NK-92 treated with Interleukin-12 subunit alpha and Interleukin-12 subunit beta, amount 100 ng/mL, for 24 hours (cell line): ENCODE results near the gene SIPA1L3.
"Not testable (repeated sequence)": the region's sequence is repeated elsewhere in the genome, so short reads cannot be mapped to it uniquely, and the experiment has no call there.

Experiments
- DNase-seq: peaks from one replicate; lab custom pipeline; 2025; lab: John Stamatoyannopoulos, UW

SIPA1L3 gene, protein sequence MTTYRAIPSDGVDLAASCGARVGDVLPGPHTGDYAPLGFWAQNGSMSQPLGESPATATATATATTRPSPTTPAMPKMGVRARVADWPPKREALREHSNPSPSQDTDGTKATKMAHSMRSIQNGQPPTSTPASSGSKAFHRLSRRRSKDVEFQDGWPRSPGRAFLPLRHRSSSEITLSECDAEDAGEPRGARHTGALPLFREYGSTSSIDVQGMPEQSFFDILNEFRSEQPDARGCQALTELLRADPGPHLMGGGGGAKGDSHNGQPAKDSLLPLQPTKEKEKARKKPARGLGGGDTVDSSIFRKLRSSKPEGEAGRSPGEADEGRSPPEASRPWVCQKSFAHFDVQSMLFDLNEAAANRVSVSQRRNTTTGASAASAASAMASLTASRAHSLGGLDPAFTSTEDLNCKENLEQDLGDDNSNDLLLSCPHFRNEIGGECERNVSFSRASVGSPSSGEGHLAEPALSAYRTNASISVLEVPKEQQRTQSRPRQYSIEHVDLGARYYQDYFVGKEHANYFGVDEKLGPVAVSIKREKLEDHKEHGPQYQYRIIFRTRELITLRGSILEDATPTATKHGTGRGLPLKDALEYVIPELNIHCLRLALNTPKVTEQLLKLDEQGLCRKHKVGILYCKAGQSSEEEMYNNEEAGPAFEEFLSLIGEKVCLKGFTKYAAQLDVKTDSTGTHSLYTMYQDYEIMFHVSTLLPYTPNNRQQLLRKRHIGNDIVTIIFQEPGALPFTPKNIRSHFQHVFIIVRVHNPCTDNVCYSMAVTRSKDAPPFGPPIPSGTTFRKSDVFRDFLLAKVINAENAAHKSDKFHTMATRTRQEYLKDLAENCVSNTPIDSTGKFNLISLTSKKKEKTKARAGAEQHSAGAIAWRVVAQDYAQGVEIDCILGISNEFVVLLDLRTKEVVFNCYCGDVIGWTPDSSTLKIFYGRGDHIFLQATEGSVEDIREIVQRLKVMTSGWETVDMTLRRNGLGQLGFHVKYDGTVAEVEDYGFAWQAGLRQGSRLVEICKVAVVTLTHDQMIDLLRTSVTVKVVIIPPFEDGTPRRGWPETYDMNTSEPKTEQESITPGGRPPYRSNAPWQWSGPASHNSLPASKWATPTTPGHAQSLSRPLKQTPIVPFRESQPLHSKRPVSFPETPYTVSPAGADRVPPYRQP (N-terminal part only)

DNA sequence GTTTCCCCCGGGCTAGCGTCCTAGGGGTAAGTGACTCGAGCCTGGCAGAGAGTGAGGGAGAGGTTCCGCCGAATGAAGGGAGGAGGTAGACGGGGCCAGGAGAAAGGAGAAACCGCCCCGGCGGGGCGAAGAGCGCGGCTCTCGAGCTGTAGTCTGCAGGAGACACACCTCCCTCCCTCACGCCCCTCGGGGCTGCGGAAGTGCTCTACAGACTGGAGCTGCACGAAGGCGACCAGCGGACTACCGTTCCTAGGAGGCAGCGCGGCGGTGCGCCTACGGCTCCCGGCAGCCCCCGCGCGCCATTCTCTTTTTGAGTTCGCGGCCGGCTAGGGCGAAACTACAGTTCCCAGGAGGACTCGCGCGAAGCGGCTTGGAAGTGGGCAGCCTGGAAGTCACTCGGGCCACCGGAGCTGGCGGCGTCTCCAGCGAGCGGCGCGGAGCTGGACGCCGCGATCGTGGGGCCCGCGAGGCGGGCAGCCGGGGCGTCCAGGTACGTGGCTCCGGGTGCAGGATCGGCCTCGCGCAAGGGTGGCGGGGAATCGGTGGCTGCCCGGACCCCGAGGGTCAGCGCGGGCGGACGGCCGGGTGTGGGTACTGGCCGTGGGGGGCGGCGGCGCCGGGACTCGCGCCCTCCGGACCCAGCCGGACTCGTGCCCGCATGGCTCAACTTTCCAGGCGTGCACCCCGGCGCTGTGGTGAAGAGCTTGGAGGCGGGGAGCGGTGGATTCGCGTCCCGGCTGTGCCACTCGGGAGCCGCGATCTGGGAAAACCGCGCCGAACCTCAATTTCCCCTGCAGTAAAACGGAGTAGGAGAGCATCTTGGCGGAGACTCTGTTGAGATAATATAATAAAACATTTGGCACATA is at the start of gene SIPA1L3:
Gene SIPA1L3 (plus strand): TSS at position 340 of the 866 bp plus-strand sequence. CDS start 174,358 bp downstream, outside the sequence.
- peak; percentile 80 for DNase-seq

DNA sequence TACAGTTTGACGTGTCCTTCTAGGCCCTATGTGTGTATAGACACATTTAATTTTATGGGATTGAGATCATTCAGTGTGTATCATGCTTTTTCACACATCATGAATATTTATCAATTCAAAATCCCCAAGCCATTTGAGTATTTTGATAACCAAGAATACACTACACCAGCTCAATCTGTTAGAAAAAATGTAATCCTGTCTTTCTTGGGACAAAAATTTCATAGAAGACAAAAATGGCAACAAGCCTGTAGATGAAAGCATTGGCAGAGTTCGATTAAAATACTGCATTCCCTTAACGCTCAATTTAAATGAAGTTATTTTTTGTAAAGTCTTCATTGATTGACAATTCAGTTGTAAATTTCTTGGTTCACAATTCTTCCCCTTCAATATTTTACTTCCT is 42.5 kb upstream of the SIPA1L3 start:
- no peak for DNase-seq

DNA sequence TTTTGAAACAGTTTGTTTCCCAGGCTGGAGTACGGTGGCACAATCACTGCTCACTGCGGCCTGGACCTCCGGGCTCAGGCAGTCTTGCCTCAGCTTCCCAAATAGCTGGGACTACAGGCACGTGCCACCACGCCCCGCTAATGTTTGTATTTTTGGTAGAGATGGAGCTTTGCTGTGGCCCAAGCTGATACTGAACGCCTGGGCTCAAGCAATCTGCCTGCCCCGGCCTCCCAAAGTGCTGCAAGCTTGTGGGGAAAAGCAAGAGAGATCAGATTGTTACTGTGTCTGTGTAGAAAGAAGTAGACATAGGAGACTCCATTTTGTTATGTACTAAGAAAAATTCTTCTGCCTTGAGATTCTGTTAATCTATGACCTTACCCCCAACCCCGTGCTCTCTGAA is 41.1 kb upstream of the SIPA1L3 start:
- not testable (repeated sequence) for DNase-seq

DNA sequence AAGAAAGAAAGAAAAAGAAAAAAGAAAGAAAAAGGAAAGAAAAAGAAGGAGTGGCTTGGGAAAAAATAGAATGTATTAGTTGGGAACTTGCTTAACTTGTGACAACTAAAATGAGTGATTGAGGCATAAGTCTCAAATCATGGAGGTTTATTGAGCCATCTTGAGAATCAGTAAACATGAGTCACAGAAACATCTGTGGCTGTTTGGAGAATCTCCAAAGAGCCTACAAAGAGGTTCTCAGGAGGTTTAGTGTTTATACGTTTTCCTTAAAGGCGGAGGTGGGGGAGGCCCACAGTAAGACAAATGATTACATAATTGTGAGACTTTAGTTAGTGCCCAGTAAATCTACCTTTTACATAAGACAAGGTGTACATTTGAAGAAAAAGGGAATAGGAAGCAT is 39.2 kb upstream of the SIPA1L3 start:
- DNase-seq = no peak

DNA sequence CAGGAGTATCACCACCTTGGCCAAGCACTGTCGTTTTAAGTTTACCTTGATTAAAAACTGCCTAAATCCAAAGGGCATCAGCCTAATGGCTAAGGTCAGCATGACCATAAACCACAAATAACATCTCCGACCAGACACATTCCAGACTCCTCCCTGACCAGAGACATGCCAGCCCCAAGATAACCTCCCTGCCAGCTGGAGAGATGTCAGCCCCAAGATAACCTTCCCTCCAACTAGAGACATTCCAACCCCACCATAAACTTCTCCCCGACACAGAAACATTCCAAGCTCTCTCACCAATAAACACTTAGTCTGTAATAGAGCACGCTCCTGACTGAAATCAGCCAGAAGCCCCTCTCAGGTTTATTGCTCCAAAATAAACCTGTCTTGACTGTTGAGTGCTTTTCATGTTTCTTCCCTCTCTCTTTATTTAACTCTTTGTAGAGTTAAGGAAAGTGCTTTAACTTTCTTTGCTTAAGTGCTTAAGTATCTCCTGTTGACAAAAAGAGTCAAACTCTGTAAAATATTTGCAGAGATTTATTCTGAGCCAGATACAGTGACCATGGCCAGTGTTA is 37.2 kb upstream of the SIPA1L3 start:
- no peak for DNase-seq

DNA sequence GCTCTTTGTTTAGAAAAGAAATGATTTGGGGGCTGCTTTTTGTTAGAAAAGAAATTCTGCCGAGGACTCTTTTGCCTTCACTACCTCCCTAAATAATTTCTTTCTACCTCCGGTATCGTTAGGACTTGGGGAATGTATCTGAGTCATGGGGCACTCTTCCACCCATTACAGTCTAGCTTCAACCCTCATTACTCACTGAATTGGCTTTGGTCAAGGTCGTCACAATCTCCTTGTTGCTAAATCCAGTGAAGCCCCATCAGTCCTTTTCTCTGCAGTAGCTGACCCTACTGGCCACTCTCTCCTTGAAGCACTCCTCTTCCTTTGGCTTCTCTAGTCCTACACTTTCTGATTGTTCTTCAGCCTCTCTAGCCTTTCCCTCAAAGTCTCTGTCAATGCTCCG is 34.6 kb upstream of the SIPA1L3 start:
- no peak for DNase-seq

DNA sequence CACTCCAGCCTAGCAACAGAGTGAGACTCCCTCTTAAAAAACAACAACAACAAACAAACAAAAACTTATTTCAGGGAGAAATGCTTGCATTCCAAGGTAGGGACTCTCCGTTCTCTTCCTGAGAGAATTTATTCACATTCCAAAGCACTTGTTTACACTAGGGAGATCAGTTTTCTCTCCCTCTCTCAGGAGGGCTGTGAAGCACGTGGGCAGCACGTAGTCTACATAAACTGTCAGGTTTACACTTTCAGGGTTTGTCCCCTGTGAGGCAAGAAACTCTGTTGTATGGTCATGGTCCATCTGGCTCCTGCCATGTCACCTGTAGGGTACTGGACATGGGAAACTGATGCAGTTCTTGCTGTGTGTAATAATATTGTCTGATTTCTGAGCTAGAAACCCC is 32.2 kb upstream of the SIPA1L3 start:
- no peak for DNase-seq

DNA sequence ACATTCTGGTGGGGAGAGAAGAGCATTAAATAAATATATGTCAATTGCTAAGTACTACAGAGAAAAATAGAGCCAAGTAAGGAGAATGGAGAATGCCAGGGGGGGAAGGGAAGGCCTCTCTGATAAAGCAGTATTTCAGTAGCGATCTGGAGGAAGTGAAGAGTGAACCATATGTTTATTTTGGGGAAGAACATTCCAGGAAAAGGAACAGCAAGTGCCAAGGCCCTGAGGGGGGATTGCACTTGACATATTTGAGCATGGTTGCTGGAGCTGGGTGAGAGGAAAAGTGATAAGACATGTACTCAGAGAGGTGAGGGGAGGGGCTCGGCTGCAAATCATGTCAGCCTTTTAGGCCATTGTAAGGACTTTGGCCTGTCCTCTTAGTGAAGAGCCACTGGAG is 31.0 kb upstream of the SIPA1L3 start:
- DNase-seq = no peak

DNA sequence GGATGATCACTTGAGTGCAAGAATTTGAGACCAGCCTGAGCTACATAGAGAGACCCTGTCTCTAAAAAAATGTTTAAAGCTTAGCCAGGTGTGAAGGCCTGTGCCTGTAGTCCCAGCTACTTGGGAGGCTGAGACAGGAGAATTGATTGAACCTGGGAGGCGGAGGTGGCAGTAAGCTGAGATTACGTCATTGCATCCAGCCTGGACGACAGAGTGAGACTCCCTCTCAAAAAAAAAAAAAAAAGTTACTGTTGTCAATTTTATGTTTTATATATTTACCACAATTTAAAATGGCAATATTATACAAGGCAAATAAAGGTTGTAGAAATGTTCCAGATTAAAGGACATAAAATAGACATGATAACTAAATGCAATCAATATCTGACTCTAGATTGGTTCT is 29.9 kb upstream of the SIPA1L3 start:
- no peak for DNase-seq

DNA sequence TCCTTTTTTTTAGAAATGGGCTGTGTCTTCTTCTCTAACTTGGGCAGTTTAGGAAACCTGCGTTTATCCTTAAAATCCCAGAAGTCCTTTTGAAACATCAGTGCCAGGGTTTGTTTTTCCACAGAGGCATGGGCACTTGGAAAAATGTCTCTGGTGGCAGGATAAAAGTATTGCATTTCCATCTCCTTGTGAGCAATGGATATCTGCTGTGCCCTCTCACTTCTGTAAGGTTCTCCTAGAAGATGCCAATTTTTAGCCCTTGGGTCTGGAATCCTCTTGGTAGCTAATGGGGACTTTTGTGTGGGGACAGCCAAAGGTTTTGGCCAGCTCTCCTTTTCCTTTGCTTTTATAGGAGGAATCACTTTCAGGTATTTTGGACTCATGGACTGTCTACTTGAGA is 21.6 kb upstream of the SIPA1L3 start:
- no peak for DNase-seq

DNA sequence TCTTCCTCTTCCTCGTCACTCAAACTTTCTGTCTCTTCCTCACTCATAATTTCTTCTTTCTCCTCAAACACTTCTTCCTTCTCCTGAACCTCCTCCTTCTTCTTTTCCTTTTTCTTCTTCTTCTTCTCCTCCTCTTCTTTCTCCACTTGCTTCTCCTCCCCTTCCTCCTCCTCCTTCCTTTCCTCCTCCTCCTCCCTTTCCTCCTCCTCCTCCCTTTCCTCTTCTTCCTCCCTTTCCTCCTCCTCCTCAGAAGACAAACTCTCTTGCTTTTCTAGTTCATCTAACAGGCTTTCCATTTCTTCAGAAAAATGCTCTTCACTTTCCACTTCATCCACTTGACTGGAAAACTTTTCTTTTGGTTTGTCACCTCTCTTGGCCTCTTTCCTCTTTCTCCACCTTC is 20.4 kb upstream of the SIPA1L3 start:
- DNase-seq = no peak

DNA sequence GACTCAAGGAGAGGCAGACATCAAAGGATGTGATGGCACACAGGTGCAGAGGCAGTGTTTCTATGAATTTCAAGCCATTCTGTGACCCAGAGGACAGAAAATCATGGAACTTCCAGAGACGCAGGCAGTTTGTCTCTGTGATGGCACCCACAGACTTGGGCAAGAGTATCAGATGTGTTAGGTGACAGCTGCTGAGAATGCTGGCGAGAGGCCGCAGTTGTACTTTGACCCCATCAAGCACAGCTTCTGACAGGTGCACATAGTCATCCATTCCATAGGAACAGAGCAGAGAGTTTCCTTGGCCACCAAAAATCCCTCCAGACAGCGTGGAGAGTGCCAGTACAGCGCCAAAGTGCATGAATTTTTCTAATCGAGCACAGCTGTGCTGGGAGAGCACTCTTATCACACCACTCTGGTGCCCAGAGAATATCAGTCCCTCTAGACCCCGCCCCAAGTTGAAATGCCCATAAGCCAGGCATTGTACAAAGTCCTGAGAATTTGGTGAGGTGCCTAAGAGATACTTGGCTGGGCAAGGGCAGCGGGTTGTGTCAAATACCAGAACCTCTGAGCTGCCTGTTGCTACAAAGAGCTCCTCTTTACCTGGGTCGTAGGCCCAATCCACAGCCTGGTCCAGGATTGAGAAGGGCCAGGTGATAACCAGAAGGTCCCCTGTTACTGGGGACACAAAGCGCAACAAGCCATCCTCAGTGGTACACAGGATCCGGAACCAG is 13.0 kb upstream of the SIPA1L3 start:
- DNase-seq = no peak

DNA sequence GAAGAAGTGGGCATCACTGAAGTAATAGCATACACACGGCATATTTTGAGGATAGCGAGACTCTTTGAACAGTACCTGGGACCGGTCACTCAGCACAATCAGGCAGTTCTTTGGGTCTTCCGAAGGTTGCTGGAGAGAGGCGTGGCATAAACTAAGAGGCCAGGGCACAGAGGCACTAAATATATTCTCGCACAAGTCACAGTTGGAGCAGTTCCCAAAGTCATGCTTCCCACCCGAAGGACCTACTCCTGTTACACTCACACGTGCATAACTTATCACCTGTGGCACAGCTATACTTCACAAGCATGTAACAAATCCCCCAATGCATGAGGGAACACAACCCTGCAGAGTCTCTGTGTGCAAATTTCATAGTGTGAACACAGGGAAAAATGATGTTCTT is 10.8 kb upstream of the SIPA1L3 start:
- no peak for DNase-seq

DNA sequence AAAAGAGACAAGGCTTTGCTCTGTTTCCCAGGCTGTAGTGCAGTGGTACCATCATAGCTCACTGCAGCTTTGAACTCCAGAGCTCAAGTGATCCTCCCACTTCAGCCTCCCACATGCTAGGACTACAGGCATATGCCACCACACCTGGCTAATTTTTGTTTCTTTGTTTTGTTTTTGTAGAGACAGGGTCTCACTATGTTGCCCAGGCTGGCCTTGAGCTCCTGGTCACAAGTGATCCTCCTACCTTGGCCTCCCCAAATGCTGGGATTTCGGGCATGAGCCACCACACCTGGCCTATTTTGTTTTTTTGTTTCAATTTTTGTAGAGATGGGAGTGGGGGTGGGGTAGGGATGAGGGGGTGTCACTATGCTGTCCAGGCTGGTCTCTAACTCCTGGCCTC is 7.6 kb upstream of the SIPA1L3 start:
- no peak for DNase-seq

DNA sequence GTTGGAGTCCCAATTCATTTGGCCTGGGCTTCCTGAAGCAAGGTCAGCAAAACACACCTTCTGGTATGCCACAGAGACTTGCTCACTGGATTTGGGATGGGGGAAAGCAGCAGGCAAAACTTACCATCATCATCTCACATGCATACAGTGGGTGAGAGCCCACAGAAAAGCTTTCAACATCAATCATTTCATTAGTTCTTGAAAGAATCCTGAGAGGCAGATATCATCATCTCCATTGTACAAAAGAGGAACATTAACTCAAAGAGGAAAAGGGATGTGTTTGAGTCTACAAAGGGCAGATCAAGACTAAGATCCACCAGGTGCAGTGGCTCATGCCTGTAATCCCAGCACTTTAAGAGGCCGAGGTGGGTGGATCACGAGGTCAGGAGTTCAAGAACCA is 7.0 kb upstream of the SIPA1L3 start:
- no peak for DNase-seq

DNA sequence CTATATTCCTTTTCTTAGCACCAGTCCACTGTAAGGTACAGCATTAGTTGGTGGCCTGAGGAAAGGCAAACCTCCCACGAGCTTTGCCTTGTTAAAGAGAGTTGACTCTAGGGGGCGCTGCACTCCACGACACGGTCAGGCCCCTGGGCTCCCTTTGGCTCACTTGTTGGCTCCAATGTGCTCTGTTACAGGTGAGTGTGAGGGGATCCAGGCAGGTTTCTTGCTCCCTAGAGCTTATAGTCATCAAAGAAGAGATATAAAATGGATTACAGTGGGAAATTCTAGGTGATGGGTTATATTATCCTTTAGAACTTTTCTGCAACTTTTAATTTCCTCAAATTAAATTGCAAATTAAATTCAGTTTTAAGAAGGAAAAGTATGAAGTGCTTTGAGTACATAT is 4.3 kb upstream of the SIPA1L3 start:
- DNase-seq = peak; percentile 55

DNA sequence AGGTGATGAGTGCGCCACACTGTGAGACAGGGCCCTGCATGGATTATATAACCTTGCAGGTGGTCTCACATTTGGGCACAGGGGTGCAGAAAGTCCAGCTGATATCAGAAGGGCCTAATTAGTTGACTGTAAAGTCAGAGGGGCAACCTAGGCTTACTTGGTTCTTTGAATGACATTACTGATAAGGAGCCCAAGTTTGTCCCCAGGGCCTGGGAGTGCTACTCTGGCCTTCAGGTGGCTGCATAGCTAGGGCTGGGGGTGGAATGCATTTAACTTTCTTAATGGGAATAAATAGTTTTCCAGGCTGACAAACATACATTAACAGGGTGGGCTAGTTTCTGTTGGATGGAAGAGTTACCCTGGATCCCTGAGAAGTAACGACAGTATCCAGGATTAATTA is 3.9 kb upstream of the SIPA1L3 start:
- DNase-seq = no peak

DNA sequence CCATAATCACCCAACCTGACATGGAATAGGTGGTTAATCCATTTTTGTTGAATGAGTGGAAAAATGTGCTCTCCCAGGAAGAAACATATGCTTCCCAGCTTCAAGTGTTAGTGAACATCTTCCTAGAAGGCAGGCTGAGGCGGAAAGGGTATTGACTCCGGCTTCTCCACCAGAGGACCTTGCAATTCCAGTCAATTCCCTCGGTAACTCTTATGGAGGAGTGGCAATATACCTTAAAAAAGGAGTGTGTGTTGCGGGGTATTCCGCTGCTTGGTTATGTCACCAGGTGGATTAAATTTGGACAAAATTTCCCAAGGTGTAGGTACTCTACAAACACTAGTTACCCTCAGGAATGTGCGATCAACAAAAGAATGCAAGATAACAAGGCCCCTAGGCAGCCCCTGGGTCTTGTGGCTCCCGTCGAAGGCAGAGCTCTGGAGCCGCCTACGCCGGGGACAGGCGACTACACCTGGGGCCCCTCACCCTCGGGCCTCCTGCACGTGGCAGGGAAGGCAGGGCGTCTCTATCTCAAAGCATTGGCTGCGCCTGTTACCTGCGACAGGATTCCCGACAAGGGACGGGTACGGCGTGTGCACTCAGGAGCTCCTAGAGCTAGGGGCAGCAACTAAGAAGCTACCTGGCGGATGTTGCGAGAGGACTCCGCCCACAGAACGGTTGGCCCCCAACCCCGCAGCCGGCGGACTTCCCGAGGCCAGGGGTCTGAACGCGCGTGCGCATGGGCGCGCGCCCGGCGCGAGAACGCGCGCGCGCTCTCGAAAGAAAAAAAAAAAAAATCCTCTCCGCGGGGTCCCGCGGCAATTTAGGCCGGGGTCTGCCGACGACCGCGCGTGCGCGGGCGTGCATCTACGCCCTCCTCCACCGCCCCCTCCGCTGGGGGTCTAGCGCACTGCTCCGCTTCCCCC is 801 bp upstream of the SIPA1L3 start, which contains the start of gene WDR87:
Gene WDR87 (minus strand): TSS at position 649 of the 923 bp plus-strand sequence. CDS start 8,355 bp downstream, outside the sequence.
- no peak for DNase-seq

DNA sequence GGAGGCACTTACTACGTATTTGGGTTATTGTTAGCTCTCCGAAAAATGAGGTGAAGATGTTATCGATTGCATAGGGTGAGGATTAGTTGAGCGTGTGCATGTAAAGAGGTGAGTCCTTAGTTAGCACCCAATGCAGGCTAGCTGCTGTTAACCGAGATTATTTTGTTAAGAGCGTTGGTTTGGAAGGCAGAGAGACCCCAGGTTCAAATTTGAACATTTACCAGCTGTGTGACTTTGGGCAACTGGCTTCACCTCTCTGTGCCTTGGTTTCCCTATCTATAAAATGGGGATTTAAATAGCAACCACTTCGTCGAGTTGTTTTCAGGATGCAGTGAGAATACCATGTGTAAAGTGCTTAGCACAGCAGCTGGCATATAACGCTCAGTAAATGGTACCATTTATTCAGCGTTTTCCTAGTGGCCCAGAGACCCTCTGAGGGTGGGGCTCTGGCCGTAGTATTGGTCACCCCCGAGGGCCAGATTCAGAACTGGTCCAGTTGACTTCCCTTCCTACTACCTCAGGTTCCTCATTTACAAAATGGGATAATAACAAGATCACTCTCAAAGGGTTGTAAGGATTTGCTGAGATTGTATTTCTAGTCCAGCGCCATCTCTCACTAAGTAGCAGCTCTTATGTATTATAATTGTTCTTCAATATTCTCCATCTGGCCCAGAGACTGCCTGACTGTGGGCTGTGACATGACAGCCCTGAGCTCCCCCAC is 887 bp downstream of the SIPA1L3 start:
- no peak for DNase-seq
